K562 (cell line): ENCODE measurements around the gene PODXL2. TPM values are rescaled to one million over a fixed set of nuclear protein-coding genes. Genes with fewer than 3 reads are reported as not detected.

Experiments used
- BRCA1 ChIP-seq, 2 experiments: fragments of 450-650 bp in 1 of 2; sonication (generic) in 1 of 2; formaldehyde crosslinking in 1 of 2; IDR thresholded peaks; 2 replicates each; pipeline versions ENCODE4 v1.5.0 to v1.6.1; 2017 to 2020; ENCODE audit warnings: mild to moderate bottlenecking in 1 of 2, missing genetic modification reagents in 1 of 2
- ETV5 ChIP-seq: sonication (generic); formaldehyde crosslinking; IDR thresholded peaks from 2 replicates; pipeline ENCODE4 v1.4.0; 2020; ENCODE audit warnings: low read depth, mild to moderate bottlenecking, missing genetic modification reagents
- SIX5 ChIP-seq, 2 experiments: IDR thresholded peaks; 2 replicates each; pipeline ENCODE4 v1.6.1; 2011; ENCODE audit warnings: low read length in 2 of 2, borderline replicate concordance in 1 of 2, low read depth in 1 of 2, mild to moderate bottlenecking in 1 of 2, moderate library complexity in 1 of 2; ENCODE audit not compliant: insufficient read depth in 1 of 2
- TCF15 ChIP-seq: fragments of 250-450 bp; sonication (Bioruptor Pico); IDR thresholded peaks from 2 replicates; pipeline ENCODE4 v1.8.0; 2022; ENCODE audit warnings: moderate library complexity, mild to moderate bottlenecking, inconsistent platforms
- ZNF232 ChIP-seq: sonication (generic); formaldehyde crosslinking; IDR thresholded peaks from 2 replicates; pipeline ENCODE4 v1.8.0; 2022; ENCODE audit warnings: mild to moderate bottlenecking, missing genetic modification reagents
- ZNF655 ChIP-seq: fragments of 250-450 bp; sonication (Bioruptor Pico); IDR thresholded peaks from 2 replicates; pipeline ENCODE4 v1.5.0; 2021
- polyA plus RNA-seq, 8 experiments: library from polyadenylated mRNA; depleted of rRNA in 4 of 8; stranded (reverse) in 5 of 8; unstranded in 3 of 8; fragments of >200 nt; fragmentation: Nextera tagmentation in 2 of 8; fragmentation: Illumina TruSeq in 1 of 8; extraction: Ambion mirVana in 2 of 8; extraction: Trizol in 1 of 8; gene quantifications; 2 replicates each; pipeline versions ENCODE4 v1.2.1 to v1.2.3, GENCODE V29; 2011 to 2014; ENCODE audit warnings: inconsistent platforms in 1 of 8, missing spikeins in 1 of 8
- total RNA-seq, 7 experiments: library from RNA; depleted of rRNA in 6 of 7; stranded (reverse); fragments of >200 nt in 6 of 7; fragmentation: Illumina TruSeq in 2 of 7; extraction: Trizol in 2 of 7; gene quantifications; 2 replicates each; pipeline versions ENCODE4 v1.2.1 to v1.2.3, GENCODE V29; 2011 to 2021; ENCODE audit warnings: low replicate concordance in 1 of 7
- TF ChIP-seq, protein P1 (sequence below), 2 experiments: fragments of 450-650 bp; IDR thresholded peaks; 2 replicates each; pipeline ENCODE4 v1.6.1; 2016; ENCODE audit warnings: mild to moderate bottlenecking in 2 of 2, borderline replicate concordance in 1 of 2, low read depth in 1 of 2, moderate library complexity in 1 of 2

Gene PODXL2
- total and polyA plus RNA-seq, 9 of the 15 experiments (the other 6 are each of a cell fraction or from before 2014, with no cell fraction given): 0.03 to 52.5 (median 21.9) TPM

DNA sequence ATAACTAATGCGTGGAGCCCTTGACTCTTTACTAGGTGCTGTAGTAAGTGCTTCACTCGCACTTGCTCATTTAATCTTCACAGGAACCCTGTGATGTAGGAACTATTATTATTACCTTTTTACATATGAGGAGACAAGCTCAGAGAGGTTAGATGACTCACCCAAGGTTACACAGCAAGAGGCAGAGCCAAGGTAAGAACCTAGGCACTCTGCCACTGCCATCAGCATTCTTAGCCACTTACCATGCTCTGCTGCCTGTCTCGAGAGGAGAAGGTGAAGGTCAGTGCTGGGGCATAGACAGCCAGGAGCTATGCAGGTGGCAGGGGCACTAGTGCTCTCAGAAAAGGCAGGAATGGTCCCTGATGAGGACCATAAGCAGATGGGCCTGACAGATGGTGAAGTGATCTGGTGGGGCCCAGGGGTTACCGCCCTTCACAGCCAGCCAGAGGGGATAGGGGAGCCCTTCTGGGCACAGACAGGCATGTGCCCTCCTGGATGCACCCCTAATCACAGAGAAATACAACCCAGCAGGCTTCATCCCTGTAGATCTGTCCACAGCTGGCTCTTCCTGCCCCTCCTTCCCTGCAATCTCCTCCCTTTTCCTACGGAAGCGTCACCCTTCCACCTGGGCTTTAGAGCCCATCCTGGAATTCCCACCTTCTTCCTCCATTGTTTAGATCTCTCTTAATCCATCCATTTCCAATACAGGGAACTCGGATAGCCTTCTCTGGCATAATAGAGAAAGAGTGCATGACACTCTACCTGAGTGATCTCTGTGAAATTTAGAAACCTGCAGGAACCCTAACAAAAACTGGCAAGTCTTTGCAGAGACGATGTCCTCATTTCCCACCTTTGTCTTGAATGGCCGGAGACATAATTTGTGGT, 70.7 kb downstream of the PODXL2 start (continued):
- TF ChIP-seq, protein P1, sequence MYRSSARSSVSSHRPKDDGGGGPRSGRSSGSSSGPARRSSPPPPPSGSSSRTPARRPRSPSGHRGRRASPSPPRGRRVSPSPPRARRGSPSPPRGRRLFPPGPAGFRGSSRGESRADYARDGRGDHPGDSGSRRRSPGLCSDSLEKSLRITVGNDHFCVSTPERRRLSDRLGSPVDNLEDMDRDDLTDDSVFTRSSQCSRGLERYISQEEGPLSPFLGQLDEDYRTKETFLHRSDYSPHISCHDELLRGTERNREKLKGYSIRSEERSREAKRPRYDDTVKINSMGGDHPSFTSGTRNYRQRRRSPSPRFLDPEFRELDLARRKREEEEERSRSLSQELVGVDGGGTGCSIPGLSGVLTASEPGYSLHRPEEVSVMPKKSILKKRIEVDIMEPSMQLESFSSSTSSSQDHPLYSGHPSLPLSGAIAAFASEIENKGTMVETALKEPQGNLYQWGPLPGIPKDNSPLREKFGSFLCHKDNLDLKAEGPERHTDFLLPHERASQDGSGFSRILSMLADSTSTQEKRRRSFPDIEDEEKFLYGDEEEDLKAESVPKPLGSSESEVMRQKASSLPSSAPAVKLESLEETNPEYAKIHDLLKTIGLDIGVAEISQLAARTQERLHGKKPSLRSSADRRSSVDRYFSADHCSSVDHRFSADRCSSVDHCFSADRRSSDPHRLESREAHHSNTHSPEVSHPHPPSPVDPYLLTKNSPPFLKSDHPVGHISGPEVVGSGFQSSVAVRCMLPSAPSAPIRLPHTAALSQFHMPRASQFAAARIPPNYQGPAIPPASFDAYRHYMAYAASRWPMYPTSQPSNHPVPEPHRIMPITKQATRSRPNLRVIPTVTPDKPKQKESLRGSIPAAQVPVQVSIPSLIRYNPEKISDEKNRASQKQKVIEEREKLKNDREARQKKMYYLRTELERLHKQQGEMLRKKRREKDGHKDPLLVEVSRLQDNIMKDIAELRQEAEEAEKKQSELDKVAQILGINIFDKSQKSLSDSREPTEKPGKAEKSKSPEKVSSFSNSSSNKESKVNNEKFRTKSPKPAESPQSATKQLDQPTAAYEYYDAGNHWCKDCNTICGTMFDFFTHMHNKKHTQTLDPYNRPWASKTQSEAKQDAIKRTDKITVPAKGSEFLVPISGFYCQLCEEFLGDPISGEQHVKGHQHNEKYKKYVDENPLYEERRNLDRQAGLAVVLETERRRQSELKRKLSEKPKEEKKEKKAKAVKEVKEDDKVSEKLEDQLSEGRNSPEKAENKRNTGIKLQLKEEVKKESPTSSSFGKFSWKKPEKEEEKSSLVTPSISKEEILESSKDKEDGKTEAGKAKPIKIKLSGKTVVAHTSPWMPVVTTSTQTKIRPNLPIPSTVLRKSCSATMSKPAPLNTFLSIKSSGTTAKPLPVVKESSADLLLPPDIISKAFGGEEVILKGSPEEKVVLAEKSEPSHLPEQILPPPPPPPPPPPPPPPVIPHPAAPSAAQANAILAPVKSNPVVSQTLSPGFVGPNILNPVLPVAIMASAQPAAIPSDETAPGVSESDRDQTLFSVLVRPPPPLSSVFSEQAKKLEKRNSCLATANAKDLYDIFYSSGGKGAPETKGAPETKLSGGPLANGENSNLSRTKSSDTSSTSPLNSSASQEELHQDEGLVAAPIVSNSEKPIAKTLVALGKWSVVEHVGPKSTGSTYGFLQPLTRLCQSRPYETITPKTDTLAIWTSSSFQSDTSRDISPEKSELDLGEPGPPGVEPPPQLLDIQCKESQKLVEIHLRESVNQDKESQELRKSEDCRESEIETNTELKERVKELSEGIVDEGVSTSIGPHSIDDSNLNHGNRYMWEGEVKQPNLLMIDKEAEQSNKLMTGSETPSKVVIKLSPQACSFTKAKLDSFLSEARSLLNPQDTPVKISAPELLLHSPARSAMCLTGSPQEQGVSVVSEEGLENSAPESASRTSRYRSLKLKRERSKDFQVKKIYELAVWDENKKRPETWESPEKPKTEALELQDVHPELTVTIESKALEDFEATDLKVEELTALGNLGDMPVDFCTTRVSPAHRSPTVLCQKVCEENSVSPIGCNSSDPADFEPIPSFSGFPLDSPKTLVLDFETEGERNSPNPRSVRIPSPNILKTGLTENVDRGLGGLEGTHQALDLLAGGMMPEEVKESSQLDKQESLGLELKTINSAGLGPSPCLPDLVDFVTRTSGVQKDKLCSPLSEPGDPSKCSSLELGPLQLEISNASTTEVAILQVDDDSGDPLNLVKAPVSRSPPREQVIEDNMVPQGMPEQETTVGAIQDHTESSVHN (IDR thresholded peaks at IDR 0.05; ENCODE audit: borderline replicate concordance in 1 of 2, low read depth in 1 of 2): no peak
- TF ChIP-seq ETV5 (CRISPR knock-in tag) (no peak), BRCA1 (IDR thresholded peaks at IDR 0.05) (no peak), BRCA1 (CRISPR knock-in tag; IDR thresholded peaks at IDR 0.05) (no peak), ZNF655 (CRISPR knock-in tag) (no peak), ZNF232 (CRISPR knock-in tag) (no peak), TCF15 (CRISPR knock-in tag) (no peak), SIX5 (IDR thresholded peaks at IDR 0.05; ENCODE audit: borderline replicate concordance in 1 of 2, insufficient read depth in 1 of 2, low read depth in 1 of 2, low read length in 2 of 2) (no peak)
- TF ChIP-seq, all 486 proteins: peak for 0
